NAMALWA (cell line): ENCODE data around the gene KCND1.

Source experiments
- DNase-seq: peaks from one replicate; pipeline ENCODE4 v3.0.0-alpha.2; 2015; ENCODE audit warnings: low spot score

Gene KCND1

GRCh38 chrX:48974574-48974973 lies 2.9 kb upstream of the KCND1 start:
- no peak for DNase-seq

GRCh38 chrX:48974033-48974432 lies 2.4 kb upstream of the KCND1 start:
- no peak for DNase-seq

GRCh38 chrX:48972220-48973164 lies 848 bp upstream of the KCND1 start:
- peak; percentile 58 for DNase-seq

GRCh38 chrX:48969471-48969870 lies 2.2 kb downstream of the KCND1 start:
- DNase-seq: no peak

- DNase-seq: no peak
Measured at GRCh38 chrX:48968377-48968776, 3.3 kb downstream of the KCND1 start.

- DNase-seq: no peak
Measured at GRCh38 chrX:48966796-48967579, 4.7 kb downstream of the KCND1 start.

- no peak for DNase-seq
Measured at GRCh38 chrX:48965959-48966358, 5.7 kb downstream of the KCND1 start.

- peak; percentile 46 for DNase-seq
Measured at GRCh38 chrX:48961585-48962091, 10.0 kb downstream of the KCND1 start.

- peak; percentile 50 for DNase-seq
Measured at GRCh38 chrX:48960291-48960690, 11.4 kb downstream of the KCND1 start.

GRCh38 chrX:48958635-48959094 lies 13.0 kb downstream of the KCND1 start:
- DNase-seq: no peak

- peak; percentile 96 for DNase-seq
Measured at GRCh38 chrX:48957827-48958634, 13.6 kb downstream of the KCND1 start.

- no peak for DNase-seq
Measured at GRCh38 chrX:48957477-48957826, 14.2 kb downstream of the KCND1 start, which contains the start of gene OTUD5. OTUD5 (minus strand) TSS chrX:48957607; CDS start chrX:48957570, 37 bp downstream.

- no peak for DNase-seq
Measured at GRCh38 chrX:48956728-48957414, 14.8 kb downstream of the KCND1 start.

GRCh38 chrX:48948589-48948988 lies 23.1 kb downstream of the KCND1 start:
- DNase-seq: no peak

GRCh38 chrX:48945517-48946348 lies 25.9 kb downstream of the KCND1 start:
- DNase-seq: peak; percentile 54

GRCh38 chrX:48942895-48943294 lies 28.7 kb downstream of the KCND1 start:
- no peak for DNase-seq

- no peak for DNase-seq
Measured at GRCh38 chrX:48940404-48940955, 31.2 kb downstream of the KCND1 start.

GRCh38 chrX:48939524-48940228 lies 32.0 kb downstream of the KCND1 start:
- DNase-seq: peak; percentile 74

GRCh38 chrX:48938721-48939425 lies 32.8 kb downstream of the KCND1 start:
- DNase-seq: peak; percentile 86
